Subcutaneous adipose tissue (tissue), 4 donors: ENCODE data around the gene DUSP18. TPM values are rescaled to one million over a fixed set of nuclear protein-coding genes. Genes with fewer than 3 reads are reported as not detected.

Experiments used
- total RNA-seq, 4 donors: library from RNA; depleted of rRNA; stranded (reverse); fragments of >200 nt; gene quantifications; one replicate each; pipeline ENCODE4 v1.1.0, GENCODE V29; 2016
- TF ChIP-seq, protein P1 (sequence below): fragments of 450-650 bp; IDR thresholded peaks from one replicate; pipeline ENCODE4 v1.5.1; 2016; ENCODE audit warnings: low read depth, mild to moderate bottlenecking, control low read depth, antibody characterized with exemption, moderate library complexity

DUSP18 gene
- total RNA-seq, 4 donors from 2014 or later, result 3.8 to 13.1 (median 7.6) TPM

GRCh38 chr22:30687358-30687757 lies 19.7 kb upstream of the DUSP18 start:
- TF ChIP-seq, protein P1, sequence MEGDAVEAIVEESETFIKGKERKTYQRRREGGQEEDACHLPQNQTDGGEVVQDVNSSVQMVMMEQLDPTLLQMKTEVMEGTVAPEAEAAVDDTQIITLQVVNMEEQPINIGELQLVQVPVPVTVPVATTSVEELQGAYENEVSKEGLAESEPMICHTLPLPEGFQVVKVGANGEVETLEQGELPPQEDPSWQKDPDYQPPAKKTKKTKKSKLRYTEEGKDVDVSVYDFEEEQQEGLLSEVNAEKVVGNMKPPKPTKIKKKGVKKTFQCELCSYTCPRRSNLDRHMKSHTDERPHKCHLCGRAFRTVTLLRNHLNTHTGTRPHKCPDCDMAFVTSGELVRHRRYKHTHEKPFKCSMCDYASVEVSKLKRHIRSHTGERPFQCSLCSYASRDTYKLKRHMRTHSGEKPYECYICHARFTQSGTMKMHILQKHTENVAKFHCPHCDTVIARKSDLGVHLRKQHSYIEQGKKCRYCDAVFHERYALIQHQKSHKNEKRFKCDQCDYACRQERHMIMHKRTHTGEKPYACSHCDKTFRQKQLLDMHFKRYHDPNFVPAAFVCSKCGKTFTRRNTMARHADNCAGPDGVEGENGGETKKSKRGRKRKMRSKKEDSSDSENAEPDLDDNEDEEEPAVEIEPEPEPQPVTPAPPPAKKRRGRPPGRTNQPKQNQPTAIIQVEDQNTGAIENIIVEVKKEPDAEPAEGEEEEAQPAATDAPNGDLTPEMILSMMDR, result no peak

DNA sequence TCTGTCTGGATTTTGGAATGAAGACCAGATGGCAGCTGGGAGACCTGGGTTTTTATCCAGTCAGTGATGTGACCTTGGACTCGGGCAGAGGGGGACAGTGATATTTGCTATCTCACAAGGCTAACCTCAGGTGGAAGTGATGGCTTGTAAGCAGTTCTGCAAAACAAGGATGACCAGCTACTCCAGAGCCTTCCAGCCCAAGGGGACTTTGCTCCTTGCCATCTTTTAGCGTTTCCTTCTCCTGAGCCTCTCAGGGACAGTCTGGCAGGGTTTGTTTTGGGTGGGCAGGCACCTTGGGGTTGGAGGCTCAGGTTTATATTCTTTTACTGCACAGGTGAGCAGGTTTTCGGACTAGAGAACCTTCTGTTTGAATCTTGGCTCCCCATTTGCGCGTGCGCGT lies 17.5 kb upstream of the DUSP18 start:
- TF ChIP-seq, protein P1, result no peak

DNA sequence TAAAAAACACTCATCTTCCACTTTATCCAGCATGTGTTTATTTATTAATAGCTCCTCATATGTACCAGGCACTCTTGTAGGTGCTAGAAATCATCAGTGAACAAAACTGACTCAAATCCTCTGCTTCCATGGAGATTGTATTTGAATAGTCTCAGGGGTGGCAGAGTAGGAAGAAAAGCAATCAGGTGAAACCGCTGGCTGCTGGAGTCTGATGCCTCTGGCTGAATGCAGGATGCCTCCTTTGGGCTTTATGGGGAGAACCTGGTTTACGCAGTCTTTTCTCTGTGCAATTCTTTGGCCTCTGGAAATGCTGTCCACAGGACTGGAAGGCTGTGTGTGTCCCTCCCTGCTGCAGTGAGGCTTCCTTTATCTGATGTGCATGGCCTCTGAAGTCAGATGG lies 14.2 kb upstream of the DUSP18 start:
- TF ChIP-seq, protein P1, result no peak

GRCh38 chr22:30680991-30681770 lies 13.5 kb upstream of the DUSP18 start:
- TF ChIP-seq, protein P1, result no peak

DNA sequence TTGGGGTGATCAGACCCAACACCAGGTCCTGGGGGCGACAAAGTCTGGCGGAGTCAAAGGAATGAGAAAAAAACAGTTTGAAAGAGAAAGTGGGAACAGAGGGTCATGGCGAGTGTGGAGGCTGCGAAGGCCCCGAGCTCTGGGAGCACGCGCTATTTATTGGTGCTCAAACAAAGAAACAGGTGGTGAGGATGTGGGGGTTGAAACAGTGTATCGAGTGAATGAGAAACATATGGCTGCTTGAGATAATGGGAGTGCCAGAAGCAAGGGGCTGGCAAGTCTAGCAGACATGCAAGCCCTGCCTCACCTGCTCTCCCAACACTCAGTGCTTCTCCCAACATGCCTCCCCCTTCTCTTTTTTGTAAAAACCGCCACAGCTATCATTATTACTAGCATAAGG lies 7.8 kb upstream of the DUSP18 start:
- TF ChIP-seq, protein P1, result no peak

DNA sequence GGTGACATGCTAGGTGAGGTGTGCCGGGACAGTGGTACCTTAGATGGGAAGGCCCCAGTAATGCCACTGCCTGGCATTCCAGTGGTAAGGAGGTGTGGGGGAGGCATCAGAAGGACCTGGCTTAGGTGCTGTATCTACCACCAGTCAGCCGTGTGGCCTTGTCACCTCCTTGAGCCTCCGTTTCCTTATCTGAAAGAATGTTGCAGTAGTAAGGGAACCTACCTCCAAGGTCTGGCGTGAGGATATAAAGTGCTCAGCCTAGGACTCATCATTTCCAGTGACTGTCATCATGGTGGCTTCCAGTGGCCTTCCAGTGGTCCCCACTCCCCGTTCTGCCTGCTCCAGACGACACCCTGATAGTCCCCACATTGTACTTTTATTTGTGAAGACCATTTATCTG lies 6.8 kb upstream of the DUSP18 start:
- TF ChIP-seq, protein P1, result no peak

- TF ChIP-seq, protein P1, result no peak
These were observed 5.5 kb upstream of the DUSP18 start for GRCh38 chr22:30673136-30673535.
